H1 (cell line): ENCODE results near the gene DLEC1. TPM values are rescaled to one million over a fixed set of nuclear protein-coding genes. Genes with fewer than 3 reads are reported as not detected.

Experiments used
- CTCF ChIA-PET: fragments of 300-600 bp; sonication (Branson Sonifier 250); formaldehyde crosslinking; loops from one replicate; lab custom pipeline; 2021; ENCODE audit not compliant: partially characterized antibody; lab: Charles Lee
- POLR2A ChIA-PET: fragments of 300-600 bp; sonication (Branson Sonifier 250); formaldehyde crosslinking; loops from one replicate; lab custom pipeline; 2021; ENCODE audit warnings: inconsistent platforms; ENCODE audit not compliant: partially characterized antibody; lab: Charles Lee
- DNase-seq, 2 experiments: peaks; one replicate each; pipeline versions ENCODE4 v3.0.0 to v3.0.0-alpha.2; 2010 to 2022; ENCODE audit warnings: low spot score in 2 of 2, low read depth in 1 of 2, mixed read lengths in 1 of 2
- FAIRE-seq: peaks from 2 replicates; lab custom pipeline; 2011; peaks lifted over from hg19 to GRCh38; lab: Jason Lieb, UNC
- H2AFZ ChIP-seq: 2 replicates; pipeline ENCODE4 v1.8.1; 2012; ENCODE audit warnings: low read length, inconsistent platforms
- H2AK5ac ChIP-seq: 2 replicates; pipeline ENCODE4 v1.6.1; 2013; ENCODE audit warnings: low read depth, low read length
- H2BK120ac ChIP-seq: replicated peaks from 2 replicates; pipeline ENCODE3; 2013; ENCODE audit warnings: low read depth, low read length, inconsistent platforms
- H2BK12ac ChIP-seq: 2 replicates; pipeline ENCODE4 v1.6.1; 2013; ENCODE audit warnings: low read depth, low read length
- H2BK15ac ChIP-seq: 2 replicates; pipeline ENCODE4 v1.6.1; 2013; ENCODE audit warnings: low read length
- H2BK20ac ChIP-seq: 2 replicates; pipeline ENCODE4 v1.6.1; 2013; ENCODE audit warnings: low read length
- H2BK5ac ChIP-seq: 2 replicates; pipeline ENCODE4 v1.6.1; 2013; ENCODE audit warnings: low read depth, low read length
- H3K14ac ChIP-seq: 2 replicates; pipeline ENCODE4 v1.6.1; 2013; ENCODE audit warnings: inconsistent platforms; ENCODE audit not compliant: insufficient read length
- H3K18ac ChIP-seq: 2 replicates; pipeline ENCODE4 v1.6.1; 2013; ENCODE audit warnings: low read length; ENCODE audit errors: extremely low read depth
- H3K23ac ChIP-seq: 2 replicates; pipeline ENCODE4 v1.6.1; 2013; ENCODE audit warnings: inconsistent platforms; ENCODE audit not compliant: insufficient read length
- H3K23me2 ChIP-seq: 2 replicates; pipeline ENCODE4 v1.6.1; 2013; ENCODE audit warnings: low read depth, low read length
- H3K27ac ChIP-seq: 2 replicates; pipeline ENCODE4 v1.6.1; 2011; ENCODE audit warnings: low read depth, low read length, inconsistent platforms
- H3K27me3 ChIP-seq, 4 experiments: replicated peaks in 1 of 4; 1 replicate in 1 of 4; 2 replicates in 3 of 4; pipeline versions ENCODE4 v1.6.1 to v1.8.1; 2011 to 2013; ENCODE audit warnings: low read length in 3 of 4, mild to moderate bottlenecking in 3 of 4, inconsistent platforms in 2 of 4, mixed read lengths in 2 of 4, moderate library complexity in 1 of 4; ENCODE audit not compliant: control insufficient read depth in 3 of 4, insufficient read depth in 3 of 4; ENCODE audit errors: extremely low read depth in 1 of 4
- H3K36me3 ChIP-seq, 4 experiments: 2 replicates each; pipeline versions ENCODE4 v1.6.1 to v1.8.1; 2011 to 2013; ENCODE audit warnings: mild to moderate bottlenecking in 4 of 4, low read length in 3 of 4, moderate library complexity in 2 of 4, control low read depth in 1 of 4, inconsistent platforms in 1 of 4; ENCODE audit not compliant: insufficient read depth in 4 of 4, control insufficient read depth in 2 of 4
- H3K4ac ChIP-seq: replicated peaks from 2 replicates; pipeline ENCODE3; 2013; ENCODE audit warnings: low read length, low read depth, mixed read lengths, inconsistent platforms; ENCODE audit not compliant: insufficient read length
- H3K4me1 ChIP-seq, 4 experiments: replicated peaks in 1 of 4; 1 replicate in 1 of 4; 2 replicates in 3 of 4; pipeline versions ENCODE4 v1.6.1 to v1.8.1; 2011 to 2013; ENCODE audit warnings: low read length in 3 of 4, inconsistent platforms in 2 of 4, mixed read lengths in 1 of 4; ENCODE audit not compliant: insufficient read depth in 4 of 4, control insufficient read depth in 3 of 4
- H3K4me2 ChIP-seq, 2 experiments: 2 replicates each; pipeline versions ENCODE4 v1.6.1 to v1.8.1; 2011 to 2013; ENCODE audit warnings: low read depth in 2 of 2, low read length in 2 of 2, control low read depth in 1 of 2, inconsistent platforms in 1 of 2, mild to moderate bottlenecking in 1 of 2; ENCODE audit not compliant: insufficient read depth in 1 of 2
- H3K4me3 ChIP-seq, 4 experiments: fragments of 200-600, 300-600 bp in 1 of 4; sonication (generic), shearing (Covaris generic), sonication (Bioruptor Twin) in 1 of 4; 2 replicates each; pipeline versions ENCODE4 v1.5.1 to v1.8.1; 2011 to 2016; ENCODE audit warnings: low read length in 4 of 4, low read depth in 3 of 4, control low read depth in 2 of 4, inconsistent platforms in 2 of 4, mild to moderate bottlenecking in 2 of 4, mixed read lengths in 1 of 4, moderate library complexity in 1 of 4; ENCODE audit not compliant: insufficient read depth in 2 of 4; ENCODE audit errors: extremely low read depth in 1 of 4
- H3K56ac ChIP-seq: replicated peaks from 2 replicates; pipeline ENCODE3; 2013; ENCODE audit warnings: low read depth, mild to moderate bottlenecking, mixed read lengths, low read length, inconsistent platforms; ENCODE audit not compliant: insufficient read length
- H3K79me1 ChIP-seq: 2 replicates; pipeline ENCODE4 v1.6.1; 2013; ENCODE audit warnings: low read depth, low read length, control low read depth
- H3K79me2 ChIP-seq, 2 experiments: 2 replicates each; pipeline versions ENCODE4 v1.6.1 to v1.8.1; 2012 to 2013; ENCODE audit warnings: low read length in 2 of 2, mild to moderate bottlenecking in 2 of 2, inconsistent platforms in 1 of 2; ENCODE audit not compliant: insufficient read depth in 2 of 2, control insufficient read depth in 1 of 2
- H3K9ac ChIP-seq, 4 experiments: replicated peaks in 1 of 4; 1 replicate in 1 of 4; 2 replicates in 3 of 4; pipeline versions ENCODE4 v1.6.1 to v1.8.1; 2011 to 2013; ENCODE audit warnings: low read depth in 3 of 4, low read length in 3 of 4, control low read depth in 2 of 4, mild to moderate bottlenecking in 2 of 4, moderate library complexity in 2 of 4, inconsistent platforms in 1 of 4; ENCODE audit errors: extremely low read depth in 1 of 4
- H3K9me3 ChIP-seq, 2 experiments: 2 replicates each; pipeline versions ENCODE4 v1.6.1 to v1.8.1; 2012 to 2013; ENCODE audit warnings: mild to moderate bottlenecking in 2 of 2, moderate library complexity in 2 of 2, control low read depth in 1 of 2, inconsistent platforms in 1 of 2, low read depth in 1 of 2, low read length in 1 of 2, mixed read lengths in 1 of 2; ENCODE audit not compliant: insufficient read depth in 2 of 2
- H4K20me1 ChIP-seq, 2 experiments: replicated peaks in 1 of 2; 2 replicates each; pipeline versions ENCODE3 to v1.8.1; 2011 to 2013; ENCODE audit warnings: inconsistent platforms in 2 of 2, low read length in 2 of 2, mild to moderate bottlenecking in 1 of 2; ENCODE audit not compliant: insufficient read depth in 2 of 2, control insufficient read depth in 1 of 2
- H4K5ac ChIP-seq: 2 replicates; pipeline ENCODE4 v1.6.1; 2013; ENCODE audit warnings: low read length, low read depth, mixed read lengths, inconsistent platforms; ENCODE audit not compliant: insufficient read length
- H4K8ac ChIP-seq: 2 replicates; pipeline ENCODE4 v1.8.0; 2013; ENCODE audit warnings: mild to moderate bottlenecking, moderate library complexity, low read length, inconsistent platforms; ENCODE audit not compliant: insufficient read depth; ENCODE audit errors: extremely low read depth
- H4K91ac ChIP-seq: replicated peaks from 2 replicates; pipeline ENCODE3; 2013; ENCODE audit warnings: low read length, mixed read lengths, inconsistent platforms; ENCODE audit not compliant: insufficient read length
- EP300 ChIP-seq, 2 experiments: IDR thresholded peaks; 1 replicate in 1 of 2; 2 replicates in 1 of 2; pipeline ENCODE4 v1.6.1; 2011 to 2012; ENCODE audit warnings: low read depth in 2 of 2, low read length in 2 of 2, mild to moderate bottlenecking in 2 of 2, borderline replicate concordance in 1 of 2, inconsistent platforms in 1 of 2, moderate library complexity in 1 of 2
- GABPA ChIP-seq: IDR thresholded peaks from 2 replicates; pipeline ENCODE4 v1.6.1; 2011; ENCODE audit warnings: mild to moderate bottlenecking, low read length, moderate library complexity, borderline replicate concordance; ENCODE audit not compliant: insufficient read depth
- NANOG ChIP-seq: IDR thresholded peaks from 2 replicates; pipeline ENCODE4 v1.6.1; 2011; ENCODE audit warnings: low read length, low read depth, mild to moderate bottlenecking, inconsistent platforms; ENCODE audit not compliant: insufficient read depth, poor library complexity, severe bottlenecking
- PHF8 ChIP-seq: fragments of 200-600 bp; sonication (generic); conservative IDR thresholded peaks from 2 replicates; pipeline ENCODE4 v1.7.1; 2012; ENCODE audit warnings: low read depth, mild to moderate bottlenecking, inconsistent platforms, low read length, moderate library complexity
- RXRA ChIP-seq: IDR thresholded peaks from 2 replicates; pipeline ENCODE4 v1.6.1; 2011; ENCODE audit warnings: low read depth, mild to moderate bottlenecking, low read length, moderate library complexity; ENCODE audit not compliant: insufficient read depth
- SIX5 ChIP-seq: IDR thresholded peaks from 2 replicates; pipeline ENCODE4 v1.6.1; 2011; ENCODE audit warnings: mild to moderate bottlenecking, low read depth, low read length
- WGBS, 2 experiments: shearing (Covaris generic) in 1 of 2; methylation state at CpG; one replicate each; pipeline versions ENCODE4 v1.1.6 to v1.1.7; 2013 to 2015; ENCODE audit warnings: low lambda C conversion rate in 2 of 2, mixed read lengths in 2 of 2, inconsistent platforms in 1 of 2, low coverage in 1 of 2, missing lambda C conversion rate in 1 of 2; ENCODE audit not compliant: insufficient replicate concordance in 2 of 2, insufficient coverage in 1 of 2, insufficient read length in 1 of 2; ENCODE audit errors: extremely low coverage in 1 of 2, missing lambda C conversion rate in 1 of 2; 5-methylcytosine and 5-hydroxymethylcytosine counted together
- polyA plus RNA-seq, 7 experiments: library from polyadenylated mRNA; depleted of rRNA in 3 of 7; stranded (reverse) in 5 of 7; unstranded in 2 of 7; fragments of >200 nt in 5 of 7; fragments of 200-250 nt in 2 of 7; gene quantifications; 1 replicate in 5 of 7; 2 replicates in 1 of 7; 4 replicates in 1 of 7; pipeline versions ENCODE4 v1.2.1 to v1.2.3, GENCODE V29; 2011 to 2013; ENCODE audit warnings: missing spikeins in 2 of 7, mixed read lengths in 2 of 7
- total RNA-seq: library from RNA; stranded (reverse); fragmentation: NEBNext Ultra II Directional; extraction: Animal tissue kit (Norgen Biotek cat#: 25700); gene quantifications from 2 replicates; pipeline ENCODE4 v1.2.1, GENCODE V29; 2021
- TF ChIP-seq, protein P1 (sequence below): IDR thresholded peaks from 2 replicates; pipeline ENCODE4 v1.6.1; 2012; ENCODE audit warnings: inconsistent platforms
- TF ChIP-seq, protein P2 (sequence below): IDR thresholded peaks from 2 replicates; pipeline ENCODE4 v1.6.1; 2011; ENCODE audit warnings: low read length, improper control_type of control experiment
- TF ChIP-seq, protein P3 (sequence below), 3 experiments: IDR thresholded peaks; 1 replicate in 2 of 3; 2 replicates in 1 of 3; pipeline versions ENCODE4 v1.5.1 to v1.6.1; 2011; ENCODE audit warnings: low read length in 3 of 3, mild to moderate bottlenecking in 3 of 3, inconsistent platforms in 2 of 3, low read depth in 1 of 3, moderate library complexity in 1 of 3; ENCODE audit not compliant: insufficient read depth in 1 of 3; ENCODE audit errors: control extremely low read depth in 1 of 3

DLEC1 gene
- total and polyA plus RNA-seq, 2 of the 8 experiments (the other 6 are each of a cell fraction or from before 2014, with no cell fraction given) = 0.26 to 0.76 TPM

DNA sequence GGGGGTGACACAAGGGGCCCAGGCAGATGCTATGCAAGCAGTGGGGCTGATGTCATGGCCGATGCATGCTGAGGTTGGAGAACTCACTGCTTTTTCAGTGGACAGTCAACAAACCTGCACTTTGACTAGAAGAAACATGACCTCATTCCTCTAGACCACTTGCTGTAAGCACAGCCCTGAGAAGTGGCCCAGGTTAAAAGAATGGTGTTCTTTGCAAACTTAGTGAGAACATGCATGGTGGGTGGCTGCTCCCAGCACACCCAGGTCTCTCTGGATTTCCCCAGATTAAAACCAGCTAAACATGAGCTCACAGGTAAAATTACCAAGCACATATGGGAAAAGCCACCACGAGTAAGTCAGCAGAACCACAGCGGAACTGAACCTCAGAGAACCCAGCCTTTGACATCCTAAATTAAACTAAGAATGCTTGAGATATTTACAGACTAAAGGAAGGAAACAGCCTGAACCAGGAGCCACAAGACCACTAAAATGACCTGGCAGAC, 15.5 kb downstream of the DLEC1 start:
- no peak overlapping the region for H2BK5ac ChIP-seq
- no peak overlapping the region for H3K23ac ChIP-seq
- no peak overlapping the region for H4K8ac ChIP-seq
- H3K4me3 ChIP-seq = no peak overlapping the region
- H2BK20ac ChIP-seq = no peak overlapping the region
- no peak overlapping the region for H2AK5ac ChIP-seq
- CTCF ChIA-PET = no interaction called here
- no peak overlapping the region for H4K5ac ChIP-seq
- no peak overlapping the region for H2BK15ac ChIP-seq
- no peak overlapping the region for H3K9ac ChIP-seq
- POLR2A ChIA-PET = no interaction called here
- no peak overlapping the region for H2AFZ ChIP-seq
- FAIRE-seq = no peak
- H4K20me1 ChIP-seq = no peaks in the 10 kb centered on the region
- H3K79me2 ChIP-seq = no peaks in the 10 kb centered on the region
- DNase-seq = no peak
- H3K18ac ChIP-seq = no peak overlapping the region
- H3K27ac ChIP-seq = no peak overlapping the region
- H3K9me3 ChIP-seq = peaks cover 8 to 18% of the 10 kb centered on the region in 2 experiments; a peak in 3 of 4 replicates
- H3K14ac ChIP-seq = no peak overlapping the region
- no peak overlapping the region for H2BK12ac ChIP-seq
- WGBS, 2 experiments = 67% methylated on average over 3 of the region's 3 CpGs; no CpG with 5 or more reads in 1 of the 2 experiments
- no peaks in the 10 kb centered on the region for H3K79me1 ChIP-seq
- no peak overlapping the region for H4K91ac ChIP-seq
- H2BK120ac ChIP-seq = no peak overlapping the region
- no peak overlapping the region for H3K4ac ChIP-seq
- H3K23me2 ChIP-seq = no peaks in the 10 kb centered on the region
- no peak overlapping the region for H3K56ac ChIP-seq
- H3K27me3 ChIP-seq = no peaks in the 10 kb centered on the region; a peak in 1 of 7 replicates
- no peak overlapping the region for H3K4me2 ChIP-seq
- no peaks in the 10 kb centered on the region for H3K36me3 ChIP-seq
- no peaks in the 10 kb centered on the region for H3K4me1 ChIP-seq
- TF ChIP-seq, protein P1, sequence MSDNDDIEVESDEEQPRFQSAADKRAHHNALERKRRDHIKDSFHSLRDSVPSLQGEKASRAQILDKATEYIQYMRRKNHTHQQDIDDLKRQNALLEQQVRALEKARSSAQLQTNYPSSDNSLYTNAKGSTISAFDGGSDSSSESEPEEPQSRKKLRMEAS = no peak
- TF ChIP-seq EP300 (IDR thresholded peaks at IDR 0.05; ENCODE audit: borderline replicate concordance in 1 of 2, low read depth in 2 of 2, low read length in 2 of 2) (no peak), PHF8 (no peak), SIX5 (no peak), RXRA (no peak), GABPA (no peak), NANOG (no peak)
- TF ChIP-seq, protein P2, sequence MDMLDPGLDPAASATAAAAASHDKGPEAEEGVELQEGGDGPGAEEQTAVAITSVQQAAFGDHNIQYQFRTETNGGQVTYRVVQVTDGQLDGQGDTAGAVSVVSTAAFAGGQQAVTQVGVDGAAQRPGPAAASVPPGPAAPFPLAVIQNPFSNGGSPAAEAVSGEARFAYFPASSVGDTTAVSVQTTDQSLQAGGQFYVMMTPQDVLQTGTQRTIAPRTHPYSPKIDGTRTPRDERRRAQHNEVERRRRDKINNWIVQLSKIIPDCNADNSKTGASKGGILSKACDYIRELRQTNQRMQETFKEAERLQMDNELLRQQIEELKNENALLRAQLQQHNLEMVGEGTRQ = no peak
- TF ChIP-seq, protein P3, sequence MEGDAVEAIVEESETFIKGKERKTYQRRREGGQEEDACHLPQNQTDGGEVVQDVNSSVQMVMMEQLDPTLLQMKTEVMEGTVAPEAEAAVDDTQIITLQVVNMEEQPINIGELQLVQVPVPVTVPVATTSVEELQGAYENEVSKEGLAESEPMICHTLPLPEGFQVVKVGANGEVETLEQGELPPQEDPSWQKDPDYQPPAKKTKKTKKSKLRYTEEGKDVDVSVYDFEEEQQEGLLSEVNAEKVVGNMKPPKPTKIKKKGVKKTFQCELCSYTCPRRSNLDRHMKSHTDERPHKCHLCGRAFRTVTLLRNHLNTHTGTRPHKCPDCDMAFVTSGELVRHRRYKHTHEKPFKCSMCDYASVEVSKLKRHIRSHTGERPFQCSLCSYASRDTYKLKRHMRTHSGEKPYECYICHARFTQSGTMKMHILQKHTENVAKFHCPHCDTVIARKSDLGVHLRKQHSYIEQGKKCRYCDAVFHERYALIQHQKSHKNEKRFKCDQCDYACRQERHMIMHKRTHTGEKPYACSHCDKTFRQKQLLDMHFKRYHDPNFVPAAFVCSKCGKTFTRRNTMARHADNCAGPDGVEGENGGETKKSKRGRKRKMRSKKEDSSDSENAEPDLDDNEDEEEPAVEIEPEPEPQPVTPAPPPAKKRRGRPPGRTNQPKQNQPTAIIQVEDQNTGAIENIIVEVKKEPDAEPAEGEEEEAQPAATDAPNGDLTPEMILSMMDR (IDR thresholded peaks at IDR 0.05; ENCODE audit: control extremely low read depth in 1 of 3, insufficient read depth in 1 of 3, low read depth in 1 of 3, low read length in 3 of 3) = no peak
